Colonic mucosa (tissue), 4 donors: ENCODE results near the gene MCF2L. TPM values are rescaled to one million over a fixed set of nuclear protein-coding genes. Genes with fewer than 3 reads are reported as not detected.
A peak's percentile ranks its signal among the peaks of the same experiment; 100 is the strongest.
"Not testable (repeated sequence)": the region's sequence is repeated elsewhere in the genome, so short reads cannot be mapped to it uniquely, and the experiment has no call there.

ENCODE experiments used
- DNase-seq: peaks from one replicate; pipeline ENCODE4 v3.0.0-alpha.2; 2020
- H3K27ac ChIP-seq: fragments of 200-600 bp; one replicate; pipeline ENCODE4 v1.8.0; 2021
- H3K27me3 ChIP-seq: fragments of 200-600 bp; one replicate; pipeline ENCODE4 v1.8.0; 2021
- H3K36me3 ChIP-seq: fragments of 200-600 bp; one replicate; pipeline ENCODE4 v1.8.0; 2021
- H3K4me1 ChIP-seq: fragments of 200-600 bp; one replicate; pipeline ENCODE4 v1.8.0; 2021; ENCODE audit warnings: mild to moderate bottlenecking
- H3K4me3 ChIP-seq: fragments of 200-600 bp; one replicate; pipeline ENCODE4 v1.8.0; 2021
- H3K9ac ChIP-seq, 2 donors: one replicate each; pipeline ENCODE4 v1.7.0; 2013; ENCODE audit warnings: control low read depth in 2 of 2, low read depth in 2 of 2, low read length in 2 of 2
- H3K9me3 ChIP-seq: fragments of 200-600 bp; one replicate; pipeline ENCODE4 v1.8.0; 2021
- CTCF ChIP-seq: fragments of 200-600 bp; IDR thresholded peaks from one replicate; pipeline ENCODE4 v1.8.0; 2022; ENCODE audit warnings: antibody characterized with exemption, mild to moderate bottlenecking
- intact Hi-C: fragments of 100-400 bp; cut with DNase I; formaldehyde crosslinking; loops from one replicate; pipeline ENCODE4 v1.14.1; 2022
- total RNA-seq, 2 donors: library from RNA; stranded (reverse); fragmentation: NEBNext Ultra II Directional in 1 of 2; extraction: Animal tissue kit (Norgen Biotek cat#: 25700) in 1 of 2; gene quantifications; one replicate each; pipeline ENCODE4 v1.2.1, GENCODE V29; 2021
- donor health status: healthy.
- donor health status: DM: no; HTN: no; CAD: no.
- donor health status: DM: no; HTN: no; CAD: no.

MCF2L gene
- total RNA-seq, 2 donors from 2014 or later = 45.0 to 88.3 TPM

GRCh38 chr13:113029487-113030258 lies 60.7 kb downstream of the MCF2L start:
- H3K4me3 ChIP-seq = no peak overlapping the region
- no peak overlapping the region for H3K27ac ChIP-seq
- peak; percentile 56 for DNase-seq
- intact Hi-C loops = loop anchor here (2.0 to 10.0 kb wide), 2 partner anchors 87 to 365 kb away; no protein-coding TSS in a partner anchor
- H3K9ac ChIP-seq = no peak overlapping the region
- peak; percentile 91 for TF ChIP-seq CTCF
- no peaks in the 10 kb centered on the region for H3K9me3 ChIP-seq
- H3K27me3 ChIP-seq = no peaks in the 10 kb centered on the region
- H3K4me1 ChIP-seq = no peaks in the 10 kb centered on the region
- no peaks in the 10 kb centered on the region for H3K36me3 ChIP-seq

GRCh38 chr13:113030259-113030640 lies 61.2 kb downstream of the MCF2L start:
- DNase-seq, H3K9me3 ChIP-seq, H3K4me1 ChIP-seq, H3K9ac ChIP-seq, H3K36me3 ChIP-seq, H3K27ac ChIP-seq, H3K4me3 ChIP-seq, H3K27me3 ChIP-seq: not testable (repeated sequence)
- intact Hi-C loops = loop anchor here (2.0 to 10.0 kb wide), 2 partner anchors 87 to 365 kb away; no protein-coding TSS in a partner anchor

- no peak overlapping the region for H3K9ac ChIP-seq
- no peak overlapping the region for H3K27ac ChIP-seq
- no peaks in the 10 kb centered on the region for H3K27me3 ChIP-seq
- no peak for TF ChIP-seq CTCF
- H3K4me1 ChIP-seq = no peaks in the 10 kb centered on the region
- no peak overlapping the region for H3K4me3 ChIP-seq
- DNase-seq = no peak
- no peaks in the 10 kb centered on the region for H3K36me3 ChIP-seq
- intact Hi-C loops = loop anchor here (2.0 to 10.0 kb wide), 2 partner anchors 89 to 363 kb away; no protein-coding TSS in a partner anchor
- no peaks in the 10 kb centered on the region for H3K9me3 ChIP-seq
Measured at GRCh38 chr13:113031465-113031864, 62.5 kb downstream of the MCF2L start.

- DNase-seq = no peak
- H3K36me3 ChIP-seq = no peaks in the 10 kb centered on the region
- intact Hi-C loops = loop anchor here (10.0 kb wide), 1 partner anchor 363 kb away; no protein-coding TSS in a partner anchor
- H3K27ac ChIP-seq = no peak overlapping the region
- no peaks in the 10 kb centered on the region for H3K27me3 ChIP-seq
- no peak for TF ChIP-seq CTCF
- no peak overlapping the region for H3K9ac ChIP-seq
- no peak overlapping the region for H3K4me3 ChIP-seq
- H3K4me1 ChIP-seq = no peaks in the 10 kb centered on the region
- H3K9me3 ChIP-seq = no peaks in the 10 kb centered on the region
Measured at GRCh38 chr13:113032291-113032690, 63.3 kb downstream of the MCF2L start.

- Histone ChIP-seq H3K4me1 (no peaks in the 10 kb centered on the region), H3K4me3 (no peak overlapping the region), H3K36me3 (no peaks in the 10 kb centered on the region), H3K27me3 (no peaks in the 10 kb centered on the region), H3K9ac (no peak overlapping the region), H3K27ac (no peak overlapping the region), H3K9me3 (no peaks in the 10 kb centered on the region)
- intact Hi-C loops = loop anchor here (10.0 kb wide), 1 partner anchor 362 kb away; no protein-coding TSS in a partner anchor
- DNase-seq = no peak
- no peak for TF ChIP-seq CTCF
Measured at GRCh38 chr13:113033054-113033850, 64.2 kb downstream of the MCF2L start.
